OCI-LY1 (cell line): ENCODE results near the gene CR1.
"Not testable (repeated sequence)": the region's sequence is repeated elsewhere in the genome, so short reads cannot be mapped to it uniquely, and the experiment has no call there.

ENCODE experiments used
- H2AFZ ChIP-seq: fragments of 200-600 bp; sonication (generic), shearing (Covaris generic); 2 replicates; pipeline ENCODE4 v1.6.0; 2014; ENCODE audit warnings: antibody characterized with exemption, mild to moderate bottlenecking, low read length
- H3F3A ChIP-seq: fragments of 200-600 bp; sonication (generic), shearing (Covaris generic); 2 replicates; pipeline ENCODE4 v1.6.0; 2014; ENCODE audit warnings: mild to moderate bottlenecking, antibody characterized with exemption, low read length, moderate library complexity; ENCODE audit not compliant: insufficient read depth
- H3K27ac ChIP-seq: fragments of 200-600 bp; sonication (generic); 2 replicates; pipeline ENCODE4 v1.5.1; 2014; ENCODE audit warnings: low read length, mixed run types, mild to moderate bottlenecking, low read depth; ENCODE audit not compliant: poor library complexity, severe bottlenecking
- H3K27me3 ChIP-seq: fragments of 200-600 bp; sonication (generic); 2 replicates; pipeline ENCODE4 v1.6.0; 2014; ENCODE audit warnings: antibody characterized with exemption, mild to moderate bottlenecking, low read length, moderate library complexity; ENCODE audit not compliant: insufficient read depth
- H3K36me3 ChIP-seq: fragments of 200-600 bp; sonication (generic); 2 replicates; pipeline ENCODE4 v1.6.1; 2014; ENCODE audit warnings: mild to moderate bottlenecking, antibody characterized with exemption, low read length, moderate library complexity, mixed read lengths; ENCODE audit not compliant: insufficient read depth
- H3K4me1 ChIP-seq: fragments of 200-600 bp; sonication (generic); 2 replicates; pipeline ENCODE4 v1.5.1; 2014; ENCODE audit warnings: mild to moderate bottlenecking, low read length, moderate library complexity; ENCODE audit not compliant: insufficient read depth, severe bottlenecking
- H3K4me2 ChIP-seq: fragments of 200-600 bp; sonication (generic), shearing (Covaris generic); 2 replicates; pipeline ENCODE4 v1.6.1; 2014; ENCODE audit warnings: low read length
- H3K4me3 ChIP-seq: fragments of 200-600 bp; sonication (generic); 2 replicates; pipeline ENCODE4 v1.5.1; 2014; ENCODE audit warnings: low read length, low read depth, mild to moderate bottlenecking, mixed read lengths; ENCODE audit not compliant: poor library complexity, severe bottlenecking
- H3K79me2 ChIP-seq: fragments of 200-600 bp; shearing (Covaris generic); 2 replicates; pipeline ENCODE4 v1.6.1; 2016; ENCODE audit warnings: mixed run types, low read length, mixed read lengths; ENCODE audit not compliant: insufficient read depth
- H3K9ac ChIP-seq: fragments of 200-600 bp; sonication (generic), shearing (Covaris generic); 2 replicates; pipeline ENCODE4 v1.6.1; 2014; ENCODE audit warnings: mild to moderate bottlenecking, low read length, mixed read lengths
- H3K9me2 ChIP-seq: fragments of 200-600 bp; sonication (generic), shearing (Covaris generic); 2 replicates; pipeline ENCODE4 v1.6.1; 2014; ENCODE audit warnings: low read depth, mild to moderate bottlenecking, low read length, mixed read lengths
- H3K9me3 ChIP-seq: fragments of 200-600 bp; shearing (Covaris generic); 2 replicates; pipeline ENCODE4 v1.6.1; 2014; ENCODE audit warnings: low read length, mixed read lengths
- H4K20me1 ChIP-seq: fragments of 200-600 bp; sonication (generic), shearing (Covaris generic); 2 replicates; pipeline ENCODE4 v1.6.0; 2016; ENCODE audit warnings: mild to moderate bottlenecking, low read length; ENCODE audit not compliant: insufficient read depth
- CTCF ChIP-seq: fragments of 200-600 bp; sonication (generic), shearing (Covaris generic); IDR thresholded peaks from 2 replicates; pipeline ENCODE4 v1.5.1; 2017; ENCODE audit warnings: mild to moderate bottlenecking, antibody characterized with exemption, low read length, moderate library complexity, mixed read lengths
- EZH2 ChIP-seq: fragments of 200-600 bp; sonication (generic), shearing (Covaris generic); IDR thresholded peaks from 2 replicates; pipeline ENCODE4 v1.8.0; 2017; ENCODE audit warnings: borderline replicate concordance, mixed run types, mild to moderate bottlenecking, antibody characterized with exemption, low read length, moderate library complexity, mixed read lengths

The CR1 gene

DNA sequence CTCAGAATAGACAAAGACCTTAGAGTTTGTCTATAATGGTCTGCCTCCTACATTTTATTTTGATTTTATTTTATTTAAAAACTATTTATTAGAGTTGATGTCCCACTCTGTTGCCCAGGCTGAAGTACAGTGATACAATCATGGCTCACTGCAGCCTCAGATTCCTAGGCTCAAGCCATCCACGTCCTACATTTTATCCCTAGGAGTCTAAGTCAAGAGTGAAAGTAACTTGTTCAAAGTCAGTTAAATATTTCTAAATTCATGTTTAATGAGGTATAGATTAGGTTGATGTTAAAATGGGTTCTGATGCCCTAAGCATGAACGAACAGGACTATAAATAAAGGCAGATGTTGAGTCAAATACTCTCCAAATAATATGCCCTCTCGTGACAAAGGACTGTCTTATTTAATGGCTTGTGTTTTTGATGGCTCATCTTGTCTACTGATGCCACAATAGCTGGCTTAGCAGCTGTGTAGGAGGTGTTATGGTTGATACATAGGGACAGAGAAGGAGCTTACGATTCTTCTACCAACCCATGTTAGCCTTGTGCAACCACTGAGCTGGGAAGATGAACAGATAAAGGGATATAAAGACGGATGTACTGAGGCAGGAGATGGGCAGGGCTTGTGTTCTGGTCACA is 83.0 kb downstream of the CR1 start:
- Histone ChIP-seq H3K4me3 (no peak overlapping the region), H3K9me3 (no peaks in the 10 kb centered on the region), H3F3A (no peaks in the 10 kb centered on the region), H2AFZ (no peak overlapping the region), H3K27ac (no peak overlapping the region), H3K27me3 (no peaks in the 10 kb centered on the region), H3K4me2 (no peak overlapping the region), H4K20me1 (no peaks in the 10 kb centered on the region), H3K79me2 (no peaks in the 10 kb centered on the region), H3K9me2 (no peaks in the 10 kb centered on the region), H3K4me1 (no peaks in the 10 kb centered on the region), H3K9ac (no peak overlapping the region), H3K36me3 (no peaks in the 10 kb centered on the region)
- no peak for TF ChIP-seq EZH2
- TF ChIP-seq CTCF: no peak

- no peak overlapping the region for H3K27ac ChIP-seq
- no peaks in the 10 kb centered on the region for H3K9me2 ChIP-seq
- no peaks in the 10 kb centered on the region for H3K9me3 ChIP-seq
- H3K36me3 ChIP-seq: no peaks in the 10 kb centered on the region
- TF ChIP-seq EZH2: no peak
- TF ChIP-seq CTCF: peak; percentile 65
- no peaks in the 10 kb centered on the region for H3K4me1 ChIP-seq
- H3K27me3 ChIP-seq: no peaks in the 10 kb centered on the region
- no peaks in the 10 kb centered on the region for H3F3A ChIP-seq
- no peak overlapping the region for H3K9ac ChIP-seq
- H3K79me2 ChIP-seq: no peaks in the 10 kb centered on the region
- H3K4me2 ChIP-seq: no peak overlapping the region
- no peaks in the 10 kb centered on the region for H4K20me1 ChIP-seq
- no peak overlapping the region for H2AFZ ChIP-seq
- H3K4me3 ChIP-seq: no peak overlapping the region
Observed at GRCh38 chr1:207579436-207579799, 83.5 kb downstream of the CR1 start.

GRCh38 chr1:207581496-207582153 is 85.7 kb downstream of the CR1 start:
- Histone ChIP-seq H4K20me1 (no peaks in the 10 kb centered on the region), H3K9me2 (no peaks in the 10 kb centered on the region), H3K9ac (no peak overlapping the region), H3K4me1 (no peaks in the 10 kb centered on the region), H3K27me3 (no peaks in the 10 kb centered on the region), H3K27ac (no peak overlapping the region), H3K4me3 (no peak overlapping the region), H3K79me2 (no peaks in the 10 kb centered on the region), H2AFZ (no peak overlapping the region), H3K4me2 (no peak overlapping the region), H3K36me3 (no peaks in the 10 kb centered on the region), H3K9me3 (no peaks in the 10 kb centered on the region), H3F3A (no peaks in the 10 kb centered on the region)
- TF ChIP-seq EZH2 (no peak), CTCF (no peak)

DNA sequence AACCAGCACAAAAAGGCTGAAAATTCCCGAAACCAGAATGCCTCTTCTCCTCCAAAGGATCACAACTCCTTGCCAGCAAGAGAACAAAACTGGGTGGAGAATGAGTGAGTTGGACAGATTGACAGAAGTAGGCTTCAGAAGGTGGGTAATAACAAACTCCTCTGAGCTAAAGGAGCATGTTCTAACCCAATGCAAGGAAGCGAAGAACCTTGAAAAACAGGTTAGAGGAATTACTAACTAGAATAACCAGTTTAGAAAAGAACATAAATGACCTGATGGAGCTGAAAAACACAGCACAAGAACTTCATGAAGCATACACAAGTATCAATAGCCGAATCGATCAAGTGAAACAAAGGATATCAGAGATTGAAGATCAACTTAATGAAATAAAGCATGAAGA is 93.5 kb downstream of the CR1 start:
- H3K27ac ChIP-seq: not testable (repeated sequence)

DNA sequence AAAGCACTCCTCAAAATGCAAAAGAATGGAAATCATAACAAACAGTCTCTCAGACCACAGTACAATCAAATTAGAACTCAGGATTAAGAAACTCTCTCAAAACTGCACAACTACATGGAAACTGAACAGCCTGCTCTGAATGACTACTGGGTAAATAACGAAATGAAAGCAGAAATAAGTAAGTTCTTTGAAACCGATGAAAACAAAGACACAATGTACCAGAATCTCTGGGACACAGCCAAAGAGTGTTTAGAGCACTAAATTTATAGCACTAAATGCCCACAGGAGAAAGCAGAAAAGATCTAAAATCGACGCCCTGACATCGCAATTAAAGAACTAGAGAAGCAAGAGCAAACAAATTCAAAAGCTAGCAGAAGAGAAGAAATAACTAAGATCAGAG is 95.2 kb downstream of the CR1 start:
- H3K79me2 ChIP-seq, H3K27ac ChIP-seq, H3K4me1 ChIP-seq, H3K9ac ChIP-seq, H2AFZ ChIP-seq, H3F3A ChIP-seq, H3K36me3 ChIP-seq, H4K20me1 ChIP-seq, H3K9me3 ChIP-seq, H3K9me2 ChIP-seq, H3K27me3 ChIP-seq, H3K4me2 ChIP-seq, H3K4me3 ChIP-seq: not testable (repeated sequence)

More for the DNA sequence above, 93.5 kb downstream of the CR1 start:
- not testable (repeated sequence) for H3K79me2 ChIP-seq, H2AFZ ChIP-seq, H3K9ac ChIP-seq, H3K36me3 ChIP-seq, H3K4me2 ChIP-seq, H3K27me3 ChIP-seq, H3K4me3 ChIP-seq, H3F3A ChIP-seq, H3K4me1 ChIP-seq, H4K20me1 ChIP-seq, H3K9me2 ChIP-seq, H3K9me3 ChIP-seq
